HCT116 (cell line): Measurements from ENCODE around the gene INSR. TPM values are rescaled to one million over a fixed set of nuclear protein-coding genes. Genes with fewer than 3 reads are reported as not detected.

ENCODE experiments used
- ATAC-seq: fragments of 200-7000 bp; cut with Tn5 transposase; 2 replicates; pipeline ENCODE4 v1.9.1; 2020; ENCODE audit warnings: mild to moderate bottlenecking, moderate library complexity
- BruUV-seq: library from RNA; stranded (reverse); fragments of 400-500 nt; replicated peaks from 2 replicates; lab custom pipeline; 2021; lab: Mats Ljungman, UMichigan
- CTCF ChIA-PET: fragments of 300-600 bp; sonication (Branson Sonifier 250); formaldehyde crosslinking; loops from one replicate; lab custom pipeline; 2021; ENCODE audit warnings: antibody characterized with exemption; lab: Charles Lee
- POLR2A ChIA-PET: fragments of 300-600, 350-600 bp; sonication (Branson Sonifier 250); formaldehyde crosslinking; loops from one replicate; lab custom pipeline; 2021; ENCODE audit warnings: antibody characterized with exemption; lab: Charles Lee
- RAD21 ChIA-PET, 2 experiments: fragments of 300-600 bp; sonication (Branson Sonifier 250); formaldehyde crosslinking; loops; one replicate each; lab custom pipeline; 2023; ENCODE audit warnings: low total read pairs in 2 of 2; ENCODE audit not compliant: uncharacterized antibody in 2 of 2, unreplicated experiment in 2 of 2, low non-redundant PET in 1 of 2; lab: Charles Lee
- DNase-seq: peaks from one replicate; pipeline ENCODE4 v3.0.0-alpha.2; 2010; ENCODE audit warnings: low read depth, low spot score
- H2AFZ ChIP-seq: fragments of 200-600 bp; shearing (Covaris generic), sonication (generic); 2 replicates; pipeline ENCODE4 v1.6.1; 2017; ENCODE audit warnings: low read depth, mixed run types, mixed read lengths, antibody characterized with exemption, low read length; ENCODE audit not compliant: poor library complexity, severe bottlenecking
- H3K27ac ChIP-seq: 2 replicates; pipeline ENCODE4 v1.5.1; 2012; ENCODE audit warnings: low read depth, low read length
- H3K27me3 ChIP-seq: fragments of 200-600 bp; sonication (generic); 2 replicates; pipeline ENCODE4 v1.6.1; 2016; ENCODE audit warnings: mixed run types, low read length, mixed read lengths; ENCODE audit not compliant: insufficient read depth
- H3K36me3 ChIP-seq, 2 experiments: fragments of 200-500 bp in 1 of 2; fragments of 200-600 bp in 1 of 2; sonication (Bioruptor generic) in 1 of 2; sonication (generic) in 1 of 2; 2 replicates each; pipeline versions ENCODE4 v1.5.1 to v1.6.1; 2014 to 2016; ENCODE audit warnings: low read length in 2 of 2, inconsistent platforms in 1 of 2, mixed read lengths in 1 of 2, mixed run types in 1 of 2; ENCODE audit not compliant: insufficient read depth in 2 of 2, control insufficient read depth in 1 of 2
- H3K4me1 ChIP-seq, 2 experiments: fragments of 200-600 bp in 1 of 2; sonication (generic) in 1 of 2; 2 replicates each; pipeline versions ENCODE4 v1.5.1 to v1.6.1; 2012 to 2017; ENCODE audit warnings: low read length in 2 of 2, inconsistent platforms in 1 of 2, mild to moderate bottlenecking in 1 of 2, mixed read lengths in 1 of 2, mixed run types in 1 of 2, moderate library complexity in 1 of 2; ENCODE audit not compliant: insufficient read depth in 2 of 2, control insufficient read depth in 1 of 2
- H3K4me2 ChIP-seq: fragments of 200-600 bp; sonication (generic); 2 replicates; pipeline ENCODE4 v1.6.1; 2017; ENCODE audit warnings: mixed run types, low read length, mixed read lengths
- H3K4me3 ChIP-seq, 2 experiments: fragments of 200-600 bp in 1 of 2; sonication (generic) in 1 of 2; replicated peaks in 1 of 2; 2 replicates each; pipeline ENCODE4 v1.5.1; 2011 to 2016; ENCODE audit warnings: low read length in 2 of 2, control low read depth in 1 of 2, low read depth in 1 of 2, mild to moderate bottlenecking in 1 of 2, mixed read lengths in 1 of 2, mixed run types in 1 of 2
- H3K79me2 ChIP-seq: fragments of 200-600 bp; sonication (generic); 2 replicates; pipeline ENCODE4 v1.6.1; 2017; ENCODE audit warnings: mild to moderate bottlenecking, mixed run types, low read length, moderate library complexity, mixed read lengths; ENCODE audit not compliant: insufficient read depth
- H3K9ac ChIP-seq: fragments of 200-600 bp; sonication (generic); 2 replicates; pipeline ENCODE4 v1.6.1; 2016; ENCODE audit warnings: low read length, mixed read lengths
- H3K9me2 ChIP-seq: fragments of 200-600 bp; sonication (generic), shearing (Covaris generic); 2 replicates; pipeline ENCODE4 v1.6.1; 2017; ENCODE audit warnings: mixed run types, mild to moderate bottlenecking, moderate library complexity; ENCODE audit not compliant: insufficient read depth
- H3K9me3 ChIP-seq, 2 experiments: fragments of 200-500 bp in 1 of 2; fragments of 200-600 bp in 1 of 2; sonication (Bioruptor generic) in 1 of 2; sonication (generic) in 1 of 2; 2 replicates each; pipeline ENCODE4 v1.6.1; 2014 to 2017; ENCODE audit warnings: low read length in 2 of 2, mixed read lengths in 2 of 2, inconsistent platforms in 1 of 2, low read depth in 1 of 2, mild to moderate bottlenecking in 1 of 2, mixed run types in 1 of 2, moderate library complexity in 1 of 2; ENCODE audit not compliant: control insufficient read depth in 1 of 2, insufficient read depth in 1 of 2
- H4K20me1 ChIP-seq: fragments of 200-600 bp; sonication (generic), shearing (Covaris generic); 2 replicates; pipeline ENCODE4 v1.6.1; 2017; ENCODE audit warnings: mixed run types, mild to moderate bottlenecking, moderate library complexity; ENCODE audit not compliant: insufficient read depth
- CBX3 ChIP-seq: IDR thresholded peaks from 2 replicates; pipeline ENCODE4 v1.6.1; 2012; ENCODE audit warnings: low read depth
- CEBPB ChIP-seq: IDR thresholded peaks from 2 replicates; pipeline ENCODE4 v1.6.1; 2012; ENCODE audit warnings: low read depth
- EGR1 ChIP-seq: IDR thresholded peaks from 2 replicates; pipeline ENCODE4 v1.6.1; 2012; ENCODE audit warnings: low read depth
- ELF1 ChIP-seq: IDR thresholded peaks from 2 replicates; pipeline ENCODE4 v1.6.1; 2012; ENCODE audit warnings: low read depth, borderline replicate concordance
- EZH2 ChIP-seq: fragments of 200-600 bp; sonication (generic); IDR thresholded peaks from 2 replicates; pipeline ENCODE4 v1.6.1; 2017; ENCODE audit warnings: antibody characterized with exemption, mixed run types
- JUND ChIP-seq: IDR thresholded peaks from 2 replicates; pipeline ENCODE4 v1.6.1; 2012
- POLR2A ChIP-seq: IDR thresholded peaks from 2 replicates; pipeline ENCODE4 v1.7.0; 2011; ENCODE audit warnings: borderline replicate concordance; ENCODE audit not compliant: insufficient read depth, insufficient read length; ENCODE audit errors: extremely low read depth
- POLR2AphosphoS5 ChIP-seq: IDR thresholded peaks from 2 replicates; pipeline ENCODE4 v1.6.1; 2011; ENCODE audit warnings: mild to moderate bottlenecking, low read depth, low read length, moderate library complexity
- RAD21 ChIP-seq: IDR thresholded peaks from 2 replicates; pipeline ENCODE4 v1.6.1; 2012; ENCODE audit warnings: low read depth, mild to moderate bottlenecking
- SIN3A ChIP-seq: IDR thresholded peaks from 2 replicates; pipeline ENCODE4 v1.6.1; 2012; ENCODE audit warnings: low read depth
- SP1 ChIP-seq: IDR thresholded peaks from 2 replicates; pipeline ENCODE4 v1.6.1; 2012; ENCODE audit warnings: low read depth
- TCF7L2 ChIP-seq: IDR thresholded peaks from 2 replicates; pipeline ENCODE4 v1.7.0; 2011; ENCODE audit warnings: borderline replicate concordance, inconsistent platforms; ENCODE audit not compliant: insufficient read depth, insufficient read length; ENCODE audit errors: extremely low read depth
- YY1 ChIP-seq: IDR thresholded peaks from 2 replicates; pipeline ENCODE4 v1.6.1; 2011; ENCODE audit warnings: low read length, low read depth, moderate library complexity, mild to moderate bottlenecking; ENCODE audit not compliant: insufficient replicate concordance; ENCODE audit errors: extremely low read depth
- ZFX ChIP-seq: fragments of 450-650 bp; IDR thresholded peaks from 2 replicates; pipeline ENCODE4 v1.6.1; 2017
- ZNF274 ChIP-seq: fragments of 200-500 bp; sonication (Bioruptor generic); IDR thresholded peaks from 2 replicates; pipeline ENCODE4 v1.6.1; 2014; ENCODE audit warnings: mild to moderate bottlenecking, low read depth, low read length, inconsistent platforms
- intact Hi-C: fragments of 100-400 bp; cut with micrococcal nuclease; formaldehyde crosslinking; loops from 2 replicates; pipeline ENCODE4 v1.10.0; 2022
- total RNA-seq: library from RNA; stranded (reverse); gene quantifications from one replicate; pipeline ENCODE4 v1.2.1, GENCODE V29; 2021; ENCODE audit not compliant: unreplicated experiment
- TF ChIP-seq, protein P1 (sequence below): IDR thresholded peaks from 2 replicates; pipeline ENCODE4 v1.6.1; 2012; ENCODE audit warnings: low read depth
- TF ChIP-seq, protein P2 (sequence below): IDR thresholded peaks from 2 replicates; pipeline ENCODE4 v1.6.1; 2011; ENCODE audit warnings: mild to moderate bottlenecking, low read length, moderate library complexity; ENCODE audit not compliant: insufficient replicate concordance; ENCODE audit errors: extremely low read depth
- TF ChIP-seq, protein P3 (sequence below): IDR thresholded peaks from 2 replicates; pipeline ENCODE4 v1.6.1; 2012

Gene INSR
- total RNA-seq, 1 experiment from 2014 or later: 25.4 TPM

DNA sequence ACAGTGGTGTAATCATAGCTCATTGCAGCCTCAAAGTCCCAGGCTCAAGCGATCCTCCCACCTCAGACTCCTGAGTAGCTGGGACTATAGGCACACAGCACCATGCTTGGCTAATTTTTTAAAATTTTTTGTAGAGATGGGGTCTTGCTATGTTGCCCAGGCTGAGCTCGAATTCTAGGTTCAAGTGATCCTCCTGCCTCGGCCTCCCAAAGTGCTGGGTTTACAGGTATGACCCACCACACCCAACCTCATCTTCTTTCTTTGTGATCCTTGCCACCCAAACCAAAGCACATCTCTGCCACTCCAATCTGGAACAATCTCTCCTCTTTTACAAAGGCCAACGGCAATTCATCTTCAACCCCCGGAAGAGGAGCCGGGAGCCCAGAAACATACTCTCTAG, 38.6 kb downstream of the INSR start:
- peaks cover 15 to 18% of the 10 kb centered on the region in 2 experiments; a peak in 3 of 4 replicates for H3K4me1 ChIP-seq
- BruUV-seq: no TSS peak
- H3K27ac ChIP-seq: no peak overlapping the region
- ChIA-PET RAD21 (no interaction called here), POLR2A (interaction anchor here (0.7 kb wide), 1 partner anchor 54 kb away, joined by 3 read pairs; no protein-coding TSS in a partner anchor), CTCF (interaction anchor here (0.8 kb wide), 1 partner anchor 15 kb away, joined by 3 read pairs; no protein-coding TSS in a partner anchor)
- TF ChIP-seq SIN3A (no peak), ZFX (no peak), POLR2A (no peak), CEBPB (no peak), SP1 (no peak), EGR1 (no peak), RAD21 (no peak), ELF1 (no peak), EZH2 (no peak), POLR2AphosphoS5 (no peak), ZNF274 (no peak), YY1 (no peak), TCF7L2 (no peak), JUND (no peak), CBX3 (no peak)
- TF ChIP-seq, protein P1, sequence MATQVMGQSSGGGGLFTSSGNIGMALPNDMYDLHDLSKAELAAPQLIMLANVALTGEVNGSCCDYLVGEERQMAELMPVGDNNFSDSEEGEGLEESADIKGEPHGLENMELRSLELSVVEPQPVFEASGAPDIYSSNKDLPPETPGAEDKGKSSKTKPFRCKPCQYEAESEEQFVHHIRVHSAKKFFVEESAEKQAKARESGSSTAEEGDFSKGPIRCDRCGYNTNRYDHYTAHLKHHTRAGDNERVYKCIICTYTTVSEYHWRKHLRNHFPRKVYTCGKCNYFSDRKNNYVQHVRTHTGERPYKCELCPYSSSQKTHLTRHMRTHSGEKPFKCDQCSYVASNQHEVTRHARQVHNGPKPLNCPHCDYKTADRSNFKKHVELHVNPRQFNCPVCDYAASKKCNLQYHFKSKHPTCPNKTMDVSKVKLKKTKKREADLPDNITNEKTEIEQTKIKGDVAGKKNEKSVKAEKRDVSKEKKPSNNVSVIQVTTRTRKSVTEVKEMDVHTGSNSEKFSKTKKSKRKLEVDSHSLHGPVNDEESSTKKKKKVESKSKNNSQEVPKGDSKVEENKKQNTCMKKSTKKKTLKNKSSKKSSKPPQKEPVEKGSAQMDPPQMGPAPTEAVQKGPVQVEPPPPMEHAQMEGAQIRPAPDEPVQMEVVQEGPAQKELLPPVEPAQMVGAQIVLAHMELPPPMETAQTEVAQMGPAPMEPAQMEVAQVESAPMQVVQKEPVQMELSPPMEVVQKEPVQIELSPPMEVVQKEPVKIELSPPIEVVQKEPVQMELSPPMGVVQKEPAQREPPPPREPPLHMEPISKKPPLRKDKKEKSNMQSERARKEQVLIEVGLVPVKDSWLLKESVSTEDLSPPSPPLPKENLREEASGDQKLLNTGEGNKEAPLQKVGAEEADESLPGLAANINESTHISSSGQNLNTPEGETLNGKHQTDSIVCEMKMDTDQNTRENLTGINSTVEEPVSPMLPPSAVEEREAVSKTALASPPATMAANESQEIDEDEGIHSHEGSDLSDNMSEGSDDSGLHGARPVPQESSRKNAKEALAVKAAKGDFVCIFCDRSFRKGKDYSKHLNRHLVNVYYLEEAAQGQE: no peak
- TF ChIP-seq, protein P2, sequence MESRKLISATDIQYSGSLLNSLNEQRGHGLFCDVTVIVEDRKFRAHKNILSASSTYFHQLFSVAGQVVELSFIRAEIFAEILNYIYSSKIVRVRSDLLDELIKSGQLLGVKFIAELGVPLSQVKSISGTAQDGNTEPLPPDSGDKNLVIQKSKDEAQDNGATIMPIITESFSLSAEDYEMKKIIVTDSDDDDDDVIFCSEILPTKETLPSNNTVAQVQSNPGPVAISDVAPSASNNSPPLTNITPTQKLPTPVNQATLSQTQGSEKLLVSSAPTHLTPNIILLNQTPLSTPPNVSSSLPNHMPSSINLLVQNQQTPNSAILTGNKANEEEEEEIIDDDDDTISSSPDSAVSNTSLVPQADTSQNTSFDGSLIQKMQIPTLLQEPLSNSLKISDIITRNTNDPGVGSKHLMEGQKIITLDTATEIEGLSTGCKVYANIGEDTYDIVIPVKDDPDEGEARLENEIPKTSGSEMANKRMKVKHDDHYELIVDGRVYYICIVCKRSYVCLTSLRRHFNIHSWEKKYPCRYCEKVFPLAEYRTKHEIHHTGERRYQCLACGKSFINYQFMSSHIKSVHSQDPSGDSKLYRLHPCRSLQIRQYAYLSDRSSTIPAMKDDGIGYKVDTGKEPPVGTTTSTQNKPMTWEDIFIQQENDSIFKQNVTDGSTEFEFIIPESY: no peak
- TF ChIP-seq, protein P3, sequence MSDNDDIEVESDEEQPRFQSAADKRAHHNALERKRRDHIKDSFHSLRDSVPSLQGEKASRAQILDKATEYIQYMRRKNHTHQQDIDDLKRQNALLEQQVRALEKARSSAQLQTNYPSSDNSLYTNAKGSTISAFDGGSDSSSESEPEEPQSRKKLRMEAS: no peak
- no peaks in the 10 kb centered on the region for H3K9me2 ChIP-seq
- no peak overlapping the region for H3K9ac ChIP-seq
- no peaks in the 10 kb centered on the region for H4K20me1 ChIP-seq
- H3K4me2 ChIP-seq: no peak overlapping the region
- H3K79me2 ChIP-seq: 0 out of 2 replicates have a peak, but pooled peaks cover 4% of the 10 kb centered on the region
- intact Hi-C loops: loop anchor here (5.0 kb wide), 1 partner anchor 37 kb away; the partner anchor contains the start of gene INSR
- H2AFZ ChIP-seq: no peak overlapping the region
- no peak overlapping the region for H3K4me3 ChIP-seq
- H3K9me3 ChIP-seq: no peaks in the 10 kb centered on the region
- no peaks in the 10 kb centered on the region for H3K27me3 ChIP-seq
- no peak for DNase-seq
- no peak for ATAC-seq
- no peaks in the 10 kb centered on the region for H3K36me3 ChIP-seq
